Brain pericyte (primary cell): ENCODE data around the gene RNF217.

Source experiments
- DNase-seq: peaks from one replicate; pipeline ENCODE4 v3.0.0-alpha.2; 2012; ENCODE audit warnings: low read depth, low spot score

The RNF217 gene

DNA sequence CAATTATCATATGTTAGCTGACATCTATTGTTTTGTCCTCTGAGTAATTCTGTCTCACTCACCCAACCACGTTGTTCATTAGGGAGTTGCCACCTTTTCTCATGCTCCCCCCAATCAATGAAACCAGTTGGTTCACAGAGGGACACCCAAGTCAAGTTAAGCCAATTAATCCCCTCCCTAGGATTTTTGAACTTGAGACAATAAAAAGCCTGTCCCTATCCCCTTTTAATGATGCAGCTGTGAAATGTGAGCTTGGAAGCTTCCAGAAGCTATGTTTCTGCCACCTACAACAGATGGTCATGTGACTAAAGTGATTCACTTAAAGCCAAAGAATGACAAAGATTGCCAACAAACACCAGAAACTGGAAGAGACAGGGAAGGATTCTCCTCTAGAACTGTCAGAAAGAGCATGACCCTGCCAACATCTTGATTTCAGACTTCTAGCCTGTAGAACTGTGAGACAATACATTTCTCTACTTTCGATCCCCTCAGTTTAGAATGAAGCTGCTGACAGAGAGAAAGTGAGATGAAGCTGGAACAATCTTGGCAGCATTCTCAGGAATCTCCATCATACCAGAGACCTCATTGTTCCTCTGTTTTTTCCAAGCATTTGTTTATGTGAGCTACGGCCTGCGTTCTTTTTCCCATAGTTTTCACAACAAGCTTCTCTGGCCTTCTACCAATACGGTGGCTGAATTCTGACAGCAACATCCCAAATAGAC is 133.5 kb downstream of the RNF217 start:
- no peak for DNase-seq

DNA sequence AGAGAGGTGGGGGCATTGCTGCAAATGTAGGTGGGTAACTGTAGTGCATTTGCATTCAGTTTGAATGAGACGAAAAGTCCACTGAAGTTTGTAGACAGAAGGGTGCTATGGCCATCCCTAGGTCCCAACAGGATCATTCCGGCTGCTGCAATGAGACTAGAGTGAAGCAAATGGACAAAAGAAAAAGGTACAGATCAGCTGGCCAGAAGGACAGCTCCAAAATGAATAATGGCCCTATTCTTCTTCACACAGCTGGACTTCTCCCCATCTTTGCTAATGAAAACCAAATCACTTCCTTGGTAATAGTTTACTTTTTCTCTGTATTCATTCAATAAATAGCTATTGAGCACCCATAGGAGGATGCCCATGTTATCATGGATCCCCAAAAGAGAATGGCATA is 134.9 kb downstream of the RNF217 start:
- no peak for DNase-seq

DNA sequence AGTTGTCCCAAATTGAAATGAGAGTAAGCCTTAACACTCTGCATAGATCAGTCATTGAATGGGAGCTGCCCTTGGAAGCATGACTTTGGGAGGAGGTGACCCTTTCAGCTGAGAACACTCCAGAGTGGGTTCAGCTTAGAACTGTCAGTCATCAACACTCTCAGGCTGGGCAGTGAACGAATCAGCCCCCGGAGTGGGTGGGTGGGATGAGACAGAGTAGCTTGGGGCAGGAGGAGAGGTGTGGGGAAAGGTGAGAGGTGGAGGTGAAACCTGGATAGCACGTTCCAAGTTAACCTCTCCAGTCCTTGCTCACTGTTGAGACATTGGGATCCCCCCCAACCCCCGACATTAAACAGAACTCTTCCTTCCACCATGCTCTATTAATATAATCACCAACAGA is 136.0 kb downstream of the RNF217 start:
- no peak for DNase-seq

DNA sequence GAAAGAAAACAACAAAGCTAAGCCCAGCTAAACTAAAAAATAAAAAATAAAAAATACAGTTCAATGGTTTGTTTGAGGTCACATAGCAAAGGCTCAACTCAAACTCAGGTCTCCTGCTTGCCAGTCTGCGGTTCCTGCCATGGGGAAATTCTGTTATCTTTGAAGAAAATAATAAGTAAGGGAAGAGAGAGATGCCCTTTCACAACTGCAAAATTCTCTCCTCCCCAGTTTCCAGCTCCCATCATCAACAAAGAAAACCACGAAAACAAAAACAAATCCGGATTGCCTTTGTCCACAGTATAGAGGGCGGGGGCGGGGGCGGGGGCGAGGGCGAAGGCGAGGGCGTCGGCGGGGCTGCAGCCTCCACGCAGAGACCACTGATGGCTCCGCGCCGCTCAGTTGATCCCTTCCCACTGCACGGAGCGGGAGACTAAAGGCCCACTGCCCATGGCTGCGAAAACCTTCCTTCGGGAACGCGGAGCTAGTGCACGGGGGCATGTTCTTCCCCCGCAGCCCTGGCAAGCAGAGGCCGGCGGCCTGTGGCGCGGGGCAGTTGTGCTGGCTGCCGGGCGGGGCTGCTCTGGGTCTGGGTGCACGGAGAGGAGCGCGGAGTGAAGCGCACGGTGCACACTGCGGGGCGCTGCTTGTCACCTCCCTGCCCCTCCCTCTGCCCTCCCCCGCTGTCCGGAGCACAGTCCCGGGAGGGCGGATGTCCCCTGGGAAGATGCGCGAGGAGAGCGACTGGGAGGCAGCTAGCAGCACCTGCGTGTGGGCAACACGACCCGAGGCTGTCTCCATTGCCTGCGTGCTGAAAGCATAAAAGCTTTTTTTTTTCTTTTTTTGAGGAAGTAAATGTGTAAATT is 137.2 kb downstream of the RNF217 start:
- DNase-seq: peak; percentile 24

DNA sequence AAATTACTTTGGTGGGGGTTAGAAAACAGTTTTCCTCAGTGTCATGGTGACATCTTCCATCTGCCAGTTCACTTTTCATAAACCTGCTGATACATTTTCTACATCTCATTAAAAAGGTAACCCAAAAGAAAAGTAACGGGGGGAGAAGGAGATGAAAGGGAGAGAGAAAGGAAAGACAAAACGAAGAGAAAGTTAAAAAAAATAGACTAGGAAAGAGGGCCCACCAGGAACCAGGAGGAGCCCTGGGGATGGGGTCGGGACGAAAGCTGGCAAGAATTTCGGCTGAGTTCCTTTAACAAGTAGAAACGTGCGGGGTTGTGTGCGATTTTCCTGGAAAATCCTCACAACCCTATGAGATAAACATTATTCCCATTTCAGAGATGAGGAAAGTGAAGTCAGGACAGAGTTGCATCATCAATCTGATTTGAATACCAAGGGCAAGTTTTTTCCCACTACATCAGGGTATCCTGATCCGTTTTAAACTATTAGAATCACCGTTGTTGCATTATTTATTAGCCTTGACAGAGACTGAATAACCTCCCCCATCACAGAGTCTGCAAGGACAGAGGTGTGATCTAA is 137.9 kb downstream of the RNF217 start:
- no peak for DNase-seq

DNA sequence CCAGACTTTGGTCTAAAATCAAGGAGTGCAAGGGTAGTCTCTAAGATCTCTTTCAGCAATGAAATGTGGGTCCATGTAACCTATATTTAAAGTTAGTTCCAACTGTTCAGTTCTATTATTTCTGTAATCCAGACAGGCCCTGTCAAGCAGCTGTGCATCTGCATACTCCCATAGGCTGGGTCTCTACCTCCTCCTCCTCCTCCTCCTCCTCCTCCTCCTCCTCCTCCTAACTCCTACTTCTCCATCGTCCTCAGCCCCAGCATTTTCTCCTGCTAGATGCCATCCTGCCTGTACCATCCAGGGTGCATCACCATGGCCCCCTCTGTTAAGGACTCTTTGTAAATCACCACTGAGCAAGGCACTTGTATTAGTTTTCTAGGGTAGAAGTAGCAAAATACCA is 138.9 kb downstream of the RNF217 start:
- DNase-seq: no peak

DNA sequence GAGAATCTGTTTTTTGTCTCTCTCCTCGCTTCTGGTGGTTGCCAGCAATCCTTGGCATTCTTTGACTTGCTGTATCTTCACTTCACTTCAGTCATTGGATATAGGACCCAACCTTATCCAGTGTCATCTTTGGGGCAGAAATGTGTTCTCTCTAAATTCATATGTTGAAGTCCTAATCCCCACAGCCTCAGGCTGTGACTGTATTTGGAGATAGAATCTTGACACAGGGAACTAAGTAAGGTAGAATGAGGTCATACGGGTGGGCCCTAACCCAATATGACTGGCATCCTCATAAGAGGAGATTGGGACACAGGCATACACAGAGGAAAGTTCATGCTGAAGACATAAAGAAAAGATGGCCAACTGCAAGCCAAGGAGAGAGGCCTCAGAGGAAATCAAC is 139.4 kb downstream of the RNF217 start:
- no peak for DNase-seq

DNA sequence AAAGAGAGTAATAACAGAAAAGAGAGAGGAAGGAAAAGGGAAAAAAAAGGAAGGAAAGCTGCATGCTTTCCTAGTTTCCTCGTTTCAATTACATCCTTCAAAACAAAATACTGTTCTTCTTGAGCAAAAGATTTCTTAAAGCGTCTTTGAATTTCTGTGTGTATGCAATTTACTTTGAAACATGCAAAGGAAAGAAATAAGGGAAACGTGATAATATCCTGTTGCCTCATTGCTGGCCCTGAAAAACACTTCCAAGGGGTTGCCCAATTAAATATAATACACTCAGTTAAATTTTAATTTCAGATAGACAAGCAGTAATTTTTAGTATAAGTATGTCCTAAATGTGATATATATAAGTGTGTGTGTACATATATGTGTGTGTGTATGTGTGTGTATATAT is 140.2 kb downstream of the RNF217 start:
- DNase-seq: no peak

DNA sequence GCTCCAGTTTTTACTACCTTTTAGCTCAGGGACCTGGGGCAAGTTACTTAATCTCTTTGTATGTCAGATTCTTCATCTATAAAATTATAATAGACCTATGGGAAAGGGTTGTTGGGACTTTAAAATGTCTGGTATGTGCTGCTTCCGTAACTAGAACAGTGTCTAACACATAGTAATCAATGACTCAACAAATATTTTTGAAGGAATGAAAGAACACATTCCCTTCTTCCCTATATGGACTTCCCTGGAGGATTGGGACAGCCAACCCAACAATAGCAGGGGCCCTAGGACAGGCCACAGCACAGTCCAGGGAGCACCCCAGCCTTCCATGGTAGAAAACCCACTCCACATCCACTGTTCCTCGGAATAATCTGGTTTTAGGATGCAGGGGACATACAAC is 140.7 kb downstream of the RNF217 start:
- DNase-seq: no peak

DNA sequence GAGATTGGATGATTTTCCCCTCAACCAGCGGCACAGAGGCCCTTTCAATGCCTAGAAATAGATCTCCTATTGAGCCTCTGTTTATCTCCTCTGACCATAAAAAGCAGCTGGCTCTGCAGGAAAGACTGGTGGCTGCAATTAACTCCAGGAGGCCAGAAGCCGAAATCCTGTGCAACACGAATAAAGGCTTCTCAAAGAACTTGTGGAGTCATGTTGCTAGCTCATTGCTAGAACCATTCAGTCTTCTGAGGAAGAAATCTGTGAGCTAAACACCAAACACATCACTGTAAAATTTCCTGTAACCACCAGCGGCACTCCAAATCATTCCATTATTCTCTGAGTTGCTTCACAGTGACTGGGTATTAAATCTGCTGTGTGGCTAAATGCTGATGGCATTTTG is 142.2 kb downstream of the RNF217 start:
- DNase-seq: peak; percentile 31

DNA sequence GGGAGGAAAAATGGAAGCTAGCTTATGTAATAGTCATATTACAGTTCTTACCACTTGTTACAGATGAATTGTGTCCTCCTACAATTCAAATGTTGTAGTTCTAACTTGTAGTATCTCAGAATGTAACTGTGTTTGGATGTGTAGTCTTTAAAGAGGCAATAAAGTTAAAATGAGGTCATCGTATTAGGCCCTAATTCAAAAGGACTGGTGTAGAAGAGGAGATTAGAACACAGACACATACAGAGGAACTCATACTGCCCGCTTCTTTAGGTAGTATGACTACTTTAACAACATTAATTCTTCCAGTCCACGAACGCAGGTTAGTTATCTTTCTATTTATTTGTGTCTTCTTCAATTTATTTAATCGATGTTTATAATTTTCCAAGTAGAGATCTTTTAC is 144.8 kb downstream of the RNF217 start:
- DNase-seq: no peak

DNA sequence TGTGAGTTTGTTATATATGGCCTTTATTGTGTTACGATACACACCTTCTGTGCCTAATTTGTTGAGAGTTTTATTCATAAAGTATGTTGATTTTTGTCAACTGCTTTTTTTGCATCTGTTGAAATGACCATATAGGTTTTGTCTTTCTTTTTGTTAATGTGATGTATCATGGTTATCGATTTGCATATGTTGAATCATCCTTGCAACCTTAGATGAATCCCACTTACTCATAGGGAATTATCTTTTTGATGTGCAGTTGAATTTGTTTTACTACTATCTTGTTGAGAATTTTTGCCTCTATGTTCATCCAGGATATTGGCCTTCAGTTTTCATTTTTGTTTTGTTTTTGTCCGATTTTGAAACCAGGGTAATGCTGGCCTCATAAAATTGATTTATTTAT is 145.7 kb downstream of the RNF217 start:
- no peak for DNase-seq

DNA sequence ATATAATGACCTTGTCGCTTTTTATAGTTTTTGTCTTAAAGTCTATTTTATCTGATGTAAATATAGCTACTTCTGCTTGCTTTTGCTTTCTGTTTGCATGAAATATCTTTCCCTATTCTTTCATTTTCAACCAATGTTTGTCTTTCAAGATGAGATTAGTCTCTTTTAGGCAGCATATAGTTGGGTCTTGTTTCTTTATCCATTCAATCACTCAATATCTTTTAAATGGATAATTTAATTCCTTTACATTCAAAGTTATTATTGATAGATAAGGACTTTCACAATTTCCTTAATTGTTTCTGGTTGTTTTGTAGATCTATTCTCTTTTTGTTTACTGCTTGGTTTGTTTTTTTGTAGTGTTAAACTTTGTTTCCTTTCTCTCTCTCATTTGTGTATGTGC is 147.8 kb downstream of the RNF217 start:
- DNase-seq: no peak

DNA sequence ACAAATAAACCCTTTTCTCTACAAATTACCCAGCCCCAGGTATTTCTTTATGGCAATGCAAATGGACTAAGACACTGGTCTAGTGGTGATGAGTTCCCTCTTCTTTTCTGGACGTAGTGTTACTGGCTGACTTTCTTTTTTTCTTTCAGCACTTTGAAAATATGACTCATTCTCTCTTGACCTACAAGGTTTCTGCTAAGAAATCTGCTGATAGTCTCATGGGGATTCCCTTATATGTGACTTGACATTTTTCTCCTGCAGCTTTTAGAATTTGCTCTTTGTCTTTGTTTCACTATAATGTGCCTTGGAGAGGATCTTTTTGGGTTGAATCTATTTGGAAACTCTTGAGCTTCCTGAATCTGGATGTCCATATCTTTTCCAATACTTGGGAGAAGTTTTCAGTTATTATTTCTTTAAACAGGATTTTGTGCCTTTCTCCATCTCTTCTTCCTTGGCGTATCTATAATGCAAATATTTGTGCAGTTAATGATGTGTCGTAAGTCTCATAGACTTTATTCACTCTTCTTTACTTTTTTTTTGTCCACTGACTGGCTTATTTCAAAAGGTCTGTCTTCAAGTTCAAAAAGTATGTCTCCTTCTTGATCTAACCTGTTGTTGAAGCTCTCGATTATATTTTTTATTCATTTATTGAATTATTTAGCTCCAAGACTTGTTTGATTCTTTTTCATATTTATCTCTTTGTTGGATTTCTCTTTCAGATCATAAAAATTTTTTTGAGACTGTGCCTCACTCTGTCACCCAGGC is 149.2 kb downstream of the RNF217 start:
- no peak for DNase-seq

DNA sequence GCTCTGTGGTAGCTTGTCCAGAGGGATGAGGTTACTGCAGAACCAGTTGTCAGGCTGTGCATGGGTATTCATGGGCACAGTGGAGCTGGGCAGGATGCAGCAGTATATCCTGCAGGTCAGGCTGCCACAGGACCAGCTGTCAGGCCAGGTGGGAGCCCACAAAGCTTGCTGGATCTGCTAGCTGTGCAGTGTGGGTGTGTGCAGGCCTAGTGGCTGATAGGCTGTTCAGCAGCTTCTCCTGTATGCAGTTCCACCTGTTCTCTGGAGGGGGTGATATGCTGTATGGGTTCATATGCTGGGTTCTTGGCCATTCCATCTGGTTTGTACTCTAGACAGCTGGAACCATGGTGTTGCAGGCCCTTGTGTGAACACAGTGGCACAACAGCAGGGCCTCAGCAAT is 150.7 kb downstream of the RNF217 start:
- no peak for DNase-seq

DNA sequence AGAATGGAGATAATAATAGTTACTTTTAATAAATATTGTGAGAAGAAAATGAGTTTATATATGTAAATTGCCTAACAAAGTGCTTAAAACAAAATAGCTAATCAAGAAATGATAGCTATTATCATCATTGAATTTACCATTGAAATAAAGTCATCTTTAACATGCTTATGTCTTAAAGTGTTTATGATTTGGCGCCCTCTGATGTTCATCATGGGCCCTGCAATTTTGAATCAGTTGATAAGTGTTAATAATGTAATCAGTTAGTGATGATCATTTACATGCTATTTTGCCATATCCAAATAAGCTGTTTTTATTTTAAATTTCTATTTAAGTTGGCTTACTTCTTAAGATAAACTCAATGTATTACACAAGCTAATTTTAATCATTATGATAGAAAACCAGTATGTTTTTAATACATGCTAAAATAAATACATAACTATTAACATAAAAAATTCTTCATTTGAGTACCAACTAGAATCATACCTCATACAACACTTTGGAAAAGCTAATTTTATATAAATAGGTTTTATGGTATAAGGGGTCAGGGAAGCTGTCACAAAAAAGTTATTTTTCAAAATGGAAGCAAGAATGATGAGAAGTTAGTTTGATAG is 152.1 kb downstream of the RNF217 start:
- no peak for DNase-seq

DNA sequence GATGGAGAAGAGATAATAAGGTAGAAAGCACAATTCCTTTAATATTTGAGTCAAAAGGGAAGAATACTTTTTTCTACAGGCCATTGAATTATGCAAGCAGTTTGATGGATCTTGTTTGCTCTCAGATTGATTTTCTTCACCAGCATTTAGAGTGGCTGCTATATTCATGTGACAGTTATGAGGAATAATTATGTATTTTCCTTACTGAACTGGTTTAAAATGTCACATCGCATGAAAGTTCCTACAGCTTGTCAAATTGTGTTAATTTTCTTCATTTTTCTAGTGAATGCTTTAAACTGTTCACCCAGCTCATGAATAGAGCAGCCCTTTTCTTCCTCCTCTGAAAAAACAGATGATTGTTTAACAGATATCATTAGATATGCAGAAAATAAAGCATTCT is 153.9 kb downstream of the RNF217 start:
- no peak for DNase-seq

DNA sequence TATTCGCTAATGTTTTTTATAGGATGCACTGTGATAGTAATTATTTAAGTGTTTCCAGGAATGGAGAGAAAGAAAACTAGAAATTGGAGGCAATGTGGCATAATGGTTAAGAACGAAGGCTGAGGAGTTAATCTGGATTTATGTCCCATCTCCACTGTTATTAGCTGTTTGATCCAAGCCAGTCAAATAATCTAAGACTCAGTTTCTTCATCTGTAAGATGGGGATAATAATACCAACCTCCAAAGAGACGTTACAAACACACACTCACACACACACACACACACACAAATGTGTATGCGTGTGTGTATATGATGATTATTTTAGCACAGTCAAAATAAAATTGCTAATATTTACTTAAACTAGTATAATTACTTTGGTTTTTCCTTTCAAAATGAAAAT is 154.5 kb downstream of the RNF217 start:
- no peak for DNase-seq

DNA sequence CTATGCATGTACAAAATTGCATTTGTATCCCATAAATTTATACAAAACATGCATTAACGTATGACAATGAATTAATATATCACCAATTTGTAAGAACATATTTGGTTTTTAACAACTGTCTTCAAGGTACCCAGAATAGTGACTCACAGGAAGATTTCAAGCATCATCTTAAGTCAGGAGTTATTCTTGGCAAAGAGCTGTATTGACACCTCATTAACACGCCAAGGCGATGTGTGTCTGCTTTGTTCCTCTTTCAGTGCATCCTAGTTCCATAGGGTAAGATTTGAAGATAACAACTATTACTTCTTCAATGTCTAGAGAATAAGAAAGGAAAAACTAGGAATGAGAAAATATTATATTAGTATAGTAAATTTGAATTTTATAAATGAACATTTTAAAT is 155.6 kb downstream of the RNF217 start:
- no peak for DNase-seq

DNA sequence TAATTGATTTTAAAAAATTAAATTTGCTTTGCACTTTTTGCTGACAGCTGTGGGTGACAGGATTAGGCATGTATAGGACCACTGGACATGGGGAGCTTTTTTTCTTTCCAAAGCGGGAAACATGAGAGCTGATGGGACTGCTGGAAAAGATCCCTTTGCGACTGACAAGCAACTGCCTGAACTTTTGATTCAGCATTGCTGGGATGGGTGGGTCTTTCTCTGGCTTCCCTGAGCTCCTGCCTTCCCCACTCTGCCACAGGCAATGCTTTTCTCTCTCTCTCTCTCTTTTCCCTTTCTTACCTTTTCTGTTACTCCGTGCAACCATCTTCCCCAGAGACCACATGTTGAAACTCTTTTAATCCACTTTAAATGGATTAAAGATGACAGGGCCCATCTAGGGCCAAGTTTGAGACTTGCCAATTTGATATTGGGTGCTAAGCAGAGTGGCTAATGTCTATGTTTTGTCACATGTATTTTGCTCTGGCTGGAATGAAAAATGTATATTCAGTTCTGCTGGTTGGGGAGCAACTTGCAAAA is 157.9 kb downstream of the RNF217 start:
- no peak for DNase-seq

DNA sequence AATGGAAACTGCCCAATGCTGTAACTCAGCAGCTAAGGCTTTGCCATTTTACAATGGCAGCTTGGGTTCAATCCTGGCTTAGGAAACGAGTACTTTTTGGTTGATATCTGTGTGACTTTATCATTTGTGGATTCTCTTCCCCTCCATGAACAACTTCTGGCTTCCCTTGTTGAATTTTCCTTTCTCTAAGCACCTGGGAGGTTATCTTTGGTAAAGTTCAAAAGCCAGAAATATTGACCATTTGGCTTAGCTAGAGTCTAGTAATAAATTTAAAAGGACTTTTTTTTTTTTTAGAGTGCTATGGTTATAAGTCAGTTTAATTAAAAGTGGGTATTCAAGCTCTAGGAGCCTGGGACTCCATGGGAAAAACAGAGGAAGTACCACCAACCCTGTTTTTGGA is 159.7 kb downstream of the RNF217 start:
- no peak for DNase-seq
